ENCODE results near the gene COLEC12.

COLEC12 gene

DNA sequence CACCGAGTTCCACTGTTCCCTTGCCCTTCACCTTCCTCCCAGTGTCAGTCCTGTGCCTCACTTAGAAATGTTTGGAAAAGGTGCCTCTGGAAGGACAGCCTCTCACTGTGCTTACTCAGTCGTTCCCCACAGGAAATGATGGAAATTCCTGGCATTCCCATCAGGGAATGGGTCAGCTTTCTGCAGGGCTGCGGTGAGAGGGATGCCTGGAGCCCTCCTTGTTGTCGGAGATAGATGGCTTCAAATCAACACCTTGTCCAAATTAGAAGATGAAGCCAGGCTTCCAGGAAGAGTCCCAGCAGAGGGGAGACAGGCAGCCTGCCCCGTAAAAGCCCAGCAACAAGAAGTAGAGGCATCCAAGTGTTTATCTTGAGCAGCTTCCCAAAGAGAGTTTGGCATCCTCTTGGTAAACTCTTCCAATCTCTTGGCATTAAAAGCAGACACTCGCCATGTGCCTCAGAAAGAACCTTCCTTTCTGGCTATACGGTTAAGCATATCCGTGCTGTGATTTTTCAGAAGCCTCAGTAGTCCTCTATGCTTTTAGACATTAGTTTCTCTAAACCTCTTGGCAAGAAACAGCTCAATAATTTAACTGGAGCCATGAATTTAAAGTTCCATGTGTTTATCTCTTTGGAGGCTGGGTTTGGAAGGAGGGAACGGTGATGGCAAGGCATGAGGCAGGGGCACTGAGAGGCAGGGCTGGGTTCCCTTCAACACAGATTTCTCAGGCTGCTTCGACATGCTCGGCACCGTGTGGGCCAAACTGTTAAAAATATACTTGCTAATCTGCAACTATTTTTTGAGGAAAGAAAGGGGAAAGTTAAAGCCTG lies 25.1 kb downstream of the COLEC12 start:
- DNase-seq (ENCODE audit: low read depth in 2 of 2): no peak

DNA sequence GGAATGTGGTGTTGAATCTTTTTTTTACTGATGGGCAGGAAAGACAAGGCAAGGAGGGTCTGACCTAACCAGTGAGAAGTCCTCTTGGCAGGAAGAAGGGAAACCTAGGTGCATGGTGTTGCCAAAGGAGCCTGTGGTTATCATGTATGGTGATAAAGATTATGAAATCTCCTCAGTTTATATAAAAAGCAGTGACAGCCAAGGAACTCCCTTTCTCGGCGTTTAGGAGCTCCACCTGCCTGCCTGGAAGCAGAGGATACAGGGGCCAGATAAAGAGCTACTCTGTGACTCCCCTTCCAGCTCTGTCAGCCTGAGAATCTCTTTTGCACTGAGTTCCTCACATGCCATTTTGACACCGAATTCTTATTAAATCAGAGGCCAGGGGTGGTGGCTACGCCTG lies 26.1 kb downstream of the COLEC12 start:
- DNase-seq (ENCODE audit: low read depth in 2 of 2): no peak

DNA sequence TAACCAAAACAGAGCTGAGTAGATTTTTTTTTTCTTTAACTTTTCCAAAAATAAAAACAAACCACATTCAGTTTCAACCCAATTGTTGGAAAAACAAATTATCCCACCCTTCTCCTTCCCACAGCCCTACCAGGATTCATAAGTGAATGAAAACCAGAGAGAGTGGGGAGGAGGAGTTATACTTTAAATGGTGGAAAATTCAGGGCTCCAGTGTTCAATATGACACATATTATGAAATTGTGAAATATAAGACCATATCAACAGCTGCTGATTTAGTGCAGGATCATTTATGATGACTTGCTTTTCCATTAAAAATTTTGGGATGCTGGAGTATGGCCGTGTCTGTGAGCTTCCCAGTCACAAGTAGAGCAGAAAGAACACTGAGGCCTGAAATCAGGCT lies 26.7 kb downstream of the COLEC12 start:
- no peak for DNase-seq (ENCODE audit: low read depth in 2 of 2)

DNA sequence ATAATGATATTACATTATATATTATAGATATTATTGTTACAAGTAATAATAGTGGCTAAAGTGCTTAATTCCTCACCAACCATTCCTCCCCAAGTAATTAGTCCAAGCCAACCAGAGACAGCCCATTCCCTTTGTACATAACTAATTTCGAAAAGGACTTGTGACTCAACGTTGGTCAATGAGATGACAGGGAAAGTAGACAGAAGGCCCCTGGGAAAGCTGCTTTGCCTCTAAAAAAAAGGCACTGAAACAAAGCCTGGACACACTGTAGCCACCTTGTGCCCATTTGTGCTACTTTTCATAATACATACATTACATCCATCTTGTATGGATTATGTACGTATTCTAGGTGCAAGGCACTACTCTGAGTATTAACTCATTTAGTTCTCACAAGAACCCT lies 28.8 kb downstream of the COLEC12 start:
- no peak for DNase-seq (ENCODE audit: low read depth in 2 of 2)

DNA sequence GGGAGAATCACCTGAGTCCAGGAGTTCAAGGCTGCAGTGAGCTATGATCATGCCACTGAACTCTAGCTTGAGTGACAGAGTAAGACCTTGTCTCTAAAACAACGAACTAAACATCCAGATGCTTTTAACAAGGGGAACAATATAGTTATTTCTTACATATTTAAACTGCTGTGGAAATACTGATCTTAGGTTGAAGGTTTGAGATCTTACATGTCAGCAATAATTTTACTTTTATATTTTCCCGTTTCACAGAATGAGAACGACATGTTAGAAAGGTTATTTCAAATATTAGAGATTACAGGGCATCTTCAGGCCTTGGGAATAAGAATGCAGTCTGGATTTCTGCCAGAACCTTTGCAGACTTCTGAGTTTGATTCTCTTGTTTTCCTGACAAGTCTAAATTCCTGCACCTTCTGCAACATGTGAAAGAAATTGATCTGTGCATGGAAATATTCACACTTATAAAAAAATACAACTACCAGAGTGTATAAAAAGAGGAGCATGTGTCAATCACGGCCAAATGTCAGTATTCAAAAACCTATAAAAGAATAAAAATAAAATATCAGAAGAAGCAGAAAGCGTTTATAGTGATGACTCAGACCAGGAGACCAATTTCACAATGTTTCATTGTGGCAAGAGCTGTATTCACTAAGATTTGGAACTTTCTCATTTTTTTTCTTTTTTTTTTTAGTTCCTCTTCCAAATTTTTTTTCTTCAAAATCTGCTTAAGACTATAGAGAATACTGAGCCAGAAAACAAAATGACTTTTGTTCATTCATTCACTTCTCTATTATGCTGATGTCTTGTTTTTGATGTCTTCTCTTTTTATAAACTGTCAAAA lies 29.6 kb downstream of the COLEC12 start:
- DNase-seq (ENCODE audit: low read depth in 2 of 2): no peak

DNA sequence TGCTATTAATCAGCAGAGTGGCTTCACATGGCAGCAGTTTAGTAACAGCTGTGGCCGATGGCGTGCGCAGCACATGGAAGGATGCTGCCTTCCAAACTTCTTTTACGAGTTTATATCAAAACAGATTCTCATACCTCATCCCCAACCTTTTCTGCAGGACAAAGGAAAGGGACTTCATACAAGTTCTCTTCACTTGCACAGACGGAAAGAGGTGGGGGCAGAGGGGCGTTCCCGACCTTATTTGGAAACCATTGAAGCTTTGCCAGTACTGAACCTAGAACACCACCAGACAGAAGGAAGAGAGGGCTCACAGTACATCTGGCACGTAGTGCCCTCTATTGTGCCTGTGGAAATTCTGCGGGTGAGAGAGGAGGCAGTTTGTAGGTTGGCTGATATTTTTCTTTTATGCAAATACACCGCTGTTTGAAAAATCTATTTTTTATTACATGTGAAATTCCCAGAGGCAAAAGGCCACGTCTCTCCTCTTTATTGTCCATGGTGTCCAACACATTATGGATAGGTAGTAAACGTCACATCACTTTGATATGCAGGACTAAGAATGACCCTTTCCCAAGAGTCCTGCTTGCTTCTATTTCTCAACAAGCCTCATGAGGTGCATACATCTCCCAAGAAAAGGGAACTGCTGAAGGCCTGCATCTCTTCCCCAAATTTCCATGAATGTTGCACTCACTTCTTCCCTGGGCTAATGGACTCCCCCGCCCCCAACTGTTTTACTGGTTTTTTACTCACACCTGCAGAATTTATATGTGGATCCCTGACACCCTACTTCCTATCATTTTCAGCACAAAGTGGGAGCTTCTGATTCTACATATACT lies 31.3 kb downstream of the COLEC12 start:
- DNase-seq (ENCODE audit: low read depth in 2 of 2): no peak

DNA sequence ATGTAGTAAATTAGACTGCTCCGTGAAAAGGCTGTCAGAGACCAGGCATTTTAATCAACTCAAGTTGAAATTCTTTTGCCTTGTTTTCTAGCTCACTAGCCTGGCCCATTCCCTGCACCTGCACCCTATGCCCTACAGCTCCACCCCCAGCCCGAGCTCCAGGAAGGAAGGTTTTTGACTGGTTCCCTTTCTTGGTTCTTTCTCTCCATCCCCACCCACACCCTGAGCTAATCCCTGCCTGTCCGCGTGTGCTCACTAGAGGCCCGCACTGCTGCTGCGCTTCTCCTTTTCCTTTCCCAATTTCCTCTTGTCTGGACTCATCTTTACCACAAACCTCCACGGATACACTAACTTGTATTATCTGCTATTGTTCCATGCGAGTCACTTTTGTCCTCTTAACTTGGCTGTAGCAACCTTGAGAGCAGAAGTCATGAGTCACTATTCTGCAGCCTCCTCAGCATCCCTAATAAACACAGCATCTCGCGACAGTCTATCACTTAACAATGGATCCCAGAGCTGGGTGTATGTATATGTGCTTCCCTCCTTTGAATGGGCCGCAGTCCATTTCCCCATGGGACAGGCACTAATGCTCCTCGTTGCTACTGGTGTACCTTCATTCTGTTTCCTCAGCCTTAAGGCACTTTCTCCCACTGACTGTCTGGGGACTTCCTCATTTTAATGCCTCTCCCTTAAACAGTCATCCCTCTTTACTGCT lies 36.5 kb downstream of the COLEC12 start:
- no peak for DNase-seq (ENCODE audit: low read depth in 2 of 2)

DNA sequence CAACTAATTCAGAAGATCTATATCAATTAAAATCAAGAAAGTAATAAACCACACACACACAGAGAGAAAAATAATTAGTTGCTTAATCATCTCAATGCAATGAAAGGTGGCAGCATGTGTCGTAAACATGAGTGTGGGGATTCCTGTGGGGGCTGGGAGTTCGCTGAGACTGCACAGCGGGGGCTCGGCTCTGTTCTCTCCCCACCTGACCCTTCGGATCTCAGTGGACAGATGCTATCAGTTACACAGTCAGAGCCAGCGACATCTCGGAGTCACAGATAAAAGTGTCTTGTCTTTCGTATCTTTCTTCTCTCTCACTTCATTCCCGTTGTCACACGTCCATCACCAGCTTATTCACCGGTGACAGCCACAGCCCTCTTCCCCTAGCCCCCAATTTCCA lies 37.1 kb downstream of the COLEC12 start:
- no peak for DNase-seq (ENCODE audit: low read depth in 2 of 2)

DNA sequence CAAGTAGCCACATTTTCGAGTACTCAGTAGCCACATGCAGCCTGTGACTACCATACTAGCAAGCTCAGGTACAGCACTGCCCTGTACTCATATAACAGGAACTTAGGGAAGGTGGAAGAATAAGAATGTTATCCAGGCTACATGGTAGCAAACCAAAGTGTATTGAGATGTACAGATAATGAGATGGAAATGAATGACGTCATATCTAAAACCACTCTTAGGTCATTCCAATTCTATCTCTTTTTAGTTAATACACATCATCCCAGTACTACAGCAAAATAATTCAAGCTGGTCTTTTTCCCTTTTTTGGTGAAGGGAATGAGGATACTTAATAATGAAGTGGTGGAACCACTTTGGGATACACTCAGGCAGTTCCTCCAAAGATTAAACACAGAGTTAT lies 38.7 kb downstream of the COLEC12 start:
- DNase-seq (ENCODE audit: low read depth in 2 of 2): no peak

DNA sequence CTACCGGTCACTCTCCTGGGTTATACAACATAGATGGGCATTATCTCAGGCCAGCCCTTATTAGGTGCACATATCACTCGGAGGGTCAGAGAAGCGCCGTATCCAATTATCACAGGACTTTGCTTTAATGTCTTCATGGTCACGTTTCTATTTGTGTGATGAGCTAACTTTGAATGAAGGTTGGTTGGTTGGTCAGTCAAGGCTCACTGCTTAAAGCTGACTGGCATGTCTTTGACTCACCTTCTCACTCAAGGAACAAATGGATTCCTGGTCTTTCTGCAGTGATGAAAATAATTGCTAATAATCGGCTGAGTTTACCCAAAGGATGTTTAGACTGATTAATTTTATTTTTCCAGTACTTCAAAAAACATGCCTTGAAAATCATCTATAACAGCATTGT lies 39.7 kb downstream of the COLEC12 start:
- no peak for DNase-seq (ENCODE audit: low read depth in 2 of 2)

DNA sequence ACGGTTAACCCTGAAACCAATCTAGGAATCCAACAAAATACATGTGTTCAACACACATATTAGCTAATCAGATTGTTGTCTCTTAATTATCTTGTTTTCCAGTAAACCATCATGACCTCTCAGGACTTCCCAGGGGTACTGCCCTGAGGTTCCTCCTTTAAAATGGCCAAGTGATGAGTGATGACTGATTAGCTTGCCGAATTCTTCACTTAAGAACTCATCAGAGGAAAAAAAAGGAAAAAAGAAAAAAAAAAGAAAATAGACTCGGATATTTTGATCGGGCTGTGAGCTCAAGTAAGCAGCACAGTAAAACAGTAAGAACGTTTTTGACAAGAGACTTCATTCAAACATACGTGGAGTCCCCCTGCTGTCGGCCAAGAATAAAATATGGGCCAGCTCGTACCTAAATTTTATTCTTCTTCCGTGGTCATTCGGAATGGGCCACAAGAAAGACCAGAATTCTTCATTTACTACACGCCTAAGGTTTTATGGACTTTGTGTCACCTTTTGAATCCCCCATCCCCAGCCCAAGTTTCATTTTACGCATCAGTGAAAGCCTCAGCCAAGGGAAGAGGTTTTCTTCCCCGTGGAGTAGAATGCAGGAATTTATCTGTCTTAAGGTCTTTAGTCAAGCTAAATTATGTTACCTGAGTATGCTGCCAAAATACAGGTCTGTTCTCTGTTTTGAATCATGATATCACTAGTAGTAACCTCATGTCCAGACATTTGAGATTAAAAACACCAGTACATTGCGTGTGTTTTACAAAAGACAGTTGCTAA lies 40.5 kb downstream of the COLEC12 start:
- no peak for DNase-seq (ENCODE audit: low read depth in 2 of 2)

DNA sequence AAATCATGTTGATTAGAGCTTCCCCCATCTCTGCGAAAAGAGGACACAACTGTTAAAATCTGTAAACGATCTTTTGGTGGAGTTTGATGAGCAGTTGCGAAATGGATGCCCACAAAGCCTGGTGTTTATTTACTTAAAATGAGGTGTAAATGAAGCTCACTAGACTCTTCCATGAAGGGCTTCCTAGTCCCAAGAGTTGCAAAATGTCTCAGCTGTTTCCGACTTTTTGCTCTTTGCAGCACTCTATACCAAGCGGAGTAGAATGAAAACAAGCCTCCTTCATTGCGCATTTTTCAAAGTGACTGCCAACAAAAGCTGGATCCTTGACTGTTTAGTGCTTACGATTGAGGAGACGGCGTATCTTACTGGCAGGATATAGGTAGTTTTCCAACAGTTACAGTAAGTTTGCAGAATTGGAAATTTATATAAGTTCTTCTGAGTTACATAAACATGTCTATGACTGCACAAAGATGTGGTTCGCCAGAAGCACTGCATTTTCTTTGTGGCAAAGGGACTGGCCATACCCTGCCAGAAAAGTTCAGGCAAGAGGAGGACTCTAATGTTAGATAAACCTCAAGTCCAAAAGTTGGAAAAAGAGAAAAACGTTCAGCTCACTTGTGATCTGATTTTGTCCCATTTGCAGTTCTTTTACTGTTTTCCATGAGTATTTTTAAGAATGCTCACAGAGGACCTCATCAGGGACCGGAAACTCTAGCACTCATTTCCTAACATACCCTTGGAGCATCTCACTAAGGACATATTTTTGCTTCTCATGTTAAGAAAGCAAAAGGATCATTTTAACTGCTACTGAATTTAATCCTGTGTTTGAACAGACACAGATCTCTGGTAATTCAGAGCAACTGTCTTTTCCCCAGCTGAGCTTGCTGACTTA lies 42.7 kb downstream of the COLEC12 start:
- no peak for DNase-seq (ENCODE audit: low read depth in 2 of 2)

DNA sequence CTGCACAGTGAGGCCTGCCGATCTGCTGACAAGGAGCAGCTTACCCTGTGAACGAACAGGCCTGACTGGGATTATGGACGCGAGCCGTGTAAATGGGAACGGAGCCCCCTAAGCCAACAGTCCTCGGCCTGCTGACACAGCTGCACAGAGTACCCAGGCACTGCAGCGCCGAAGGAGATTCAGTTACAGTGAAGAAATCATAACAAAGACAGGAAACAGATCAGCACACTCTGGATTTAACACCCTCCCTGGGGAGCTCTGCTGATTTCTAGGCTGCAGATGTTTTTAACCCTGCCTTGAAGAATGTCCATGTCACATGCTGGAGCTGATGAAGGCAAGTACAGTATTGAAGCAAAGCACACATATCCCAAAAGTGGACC lies 43.4 kb downstream of the COLEC12 start:
- DNase-seq (ENCODE audit: low read depth in 2 of 2): no peak

DNA sequence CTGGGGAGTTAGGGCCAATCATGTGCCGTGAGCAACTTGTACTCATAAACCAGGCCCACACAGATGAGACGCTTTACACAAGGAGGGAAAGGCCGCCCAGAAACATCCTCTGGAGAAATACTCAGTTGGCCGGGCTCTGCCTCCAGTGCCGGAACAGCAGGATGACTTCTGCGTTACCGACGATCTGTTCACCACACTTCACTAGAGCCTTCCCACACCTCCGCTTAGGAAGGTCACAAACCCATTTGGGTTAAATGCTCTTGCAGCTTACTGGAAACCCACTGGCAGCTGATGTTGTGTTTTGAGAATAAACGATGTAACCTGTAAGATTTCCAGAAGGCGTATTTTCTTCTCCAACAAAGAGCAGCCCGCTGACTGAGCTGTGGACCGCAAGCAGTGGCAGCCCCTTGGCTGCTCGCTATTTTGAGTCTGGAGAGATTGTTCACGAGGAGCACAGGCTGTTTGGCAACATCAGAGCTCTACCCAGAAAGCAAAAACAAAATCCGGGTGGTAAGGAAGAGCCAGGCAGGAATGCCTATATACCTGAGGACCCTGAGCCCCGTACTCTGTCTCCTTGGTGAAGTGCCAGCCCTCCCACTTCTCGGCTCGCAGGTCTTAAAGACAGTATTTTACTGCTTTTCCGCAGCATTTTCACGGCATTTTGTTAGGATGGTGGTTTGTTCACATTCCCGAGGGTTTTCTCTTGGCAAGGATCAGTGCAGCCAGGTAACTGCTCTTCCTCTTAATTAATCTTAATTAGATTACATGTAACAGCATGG lies 44.0 kb downstream of the COLEC12 start:
- no peak for DNase-seq (ENCODE audit: low read depth in 2 of 2)

DNA sequence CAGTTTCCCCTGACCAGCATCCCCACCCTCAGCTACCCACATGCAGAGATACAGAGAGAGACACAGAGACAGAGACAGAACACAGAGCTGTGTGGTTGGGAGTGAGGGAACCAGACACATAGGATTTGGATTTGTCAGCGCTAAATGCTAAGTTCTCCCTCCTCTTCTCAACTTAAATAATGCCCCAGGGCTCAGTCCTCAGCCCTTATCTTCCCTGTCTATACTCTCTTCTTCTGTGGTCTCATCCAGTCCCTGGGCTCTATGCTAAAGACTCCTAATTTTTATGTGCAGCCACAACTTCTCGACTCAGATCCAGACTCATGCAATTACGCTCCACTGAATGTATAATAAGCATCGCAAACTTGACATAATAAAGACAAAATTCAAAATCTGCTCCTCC lies 47.1 kb downstream of the COLEC12 start:
- no peak for DNase-seq (ENCODE audit: low read depth in 2 of 2)

DNA sequence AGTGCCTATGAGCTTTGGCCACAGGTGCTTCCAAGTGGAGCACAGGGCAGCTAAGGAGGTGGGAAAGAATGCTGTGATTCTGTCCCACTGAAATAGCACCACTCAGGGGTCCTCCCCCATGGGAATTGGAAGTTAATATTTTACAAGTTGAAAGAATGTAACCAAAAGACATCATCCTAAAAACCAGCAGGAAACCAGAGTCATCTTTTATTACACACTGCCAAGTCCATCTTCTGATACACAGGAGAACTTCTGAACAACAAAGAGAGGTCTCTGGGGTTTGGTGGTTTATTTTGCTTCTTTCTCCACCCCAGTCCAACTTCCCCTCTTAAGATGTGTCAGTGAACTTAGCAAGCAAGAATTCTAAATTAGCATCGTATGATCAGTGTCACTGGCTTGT lies 47.7 kb downstream of the COLEC12 start:
- no peak for DNase-seq (ENCODE audit: low read depth in 2 of 2)

DNA sequence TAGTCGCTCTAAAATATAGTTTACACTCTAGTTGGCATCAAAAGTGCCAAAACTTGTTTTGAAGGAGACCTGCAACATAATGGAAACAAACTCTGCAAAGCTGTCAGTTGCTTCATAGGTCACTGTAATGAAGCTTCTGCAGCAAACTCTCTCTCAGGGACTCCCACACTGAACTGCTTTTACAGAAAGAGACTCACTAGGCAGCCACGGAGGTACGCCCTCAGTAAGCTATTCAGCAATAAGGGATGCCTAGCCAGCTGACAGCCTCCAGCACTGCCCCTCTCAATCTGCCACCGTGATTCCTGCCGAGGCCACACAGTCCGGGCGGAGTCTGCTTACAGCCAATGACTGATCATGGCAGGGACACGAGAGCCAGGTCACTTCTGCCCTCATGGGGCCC lies 51.1 kb downstream of the COLEC12 start:
- DNase-seq (ENCODE audit: low read depth in 2 of 2): no peak

DNA sequence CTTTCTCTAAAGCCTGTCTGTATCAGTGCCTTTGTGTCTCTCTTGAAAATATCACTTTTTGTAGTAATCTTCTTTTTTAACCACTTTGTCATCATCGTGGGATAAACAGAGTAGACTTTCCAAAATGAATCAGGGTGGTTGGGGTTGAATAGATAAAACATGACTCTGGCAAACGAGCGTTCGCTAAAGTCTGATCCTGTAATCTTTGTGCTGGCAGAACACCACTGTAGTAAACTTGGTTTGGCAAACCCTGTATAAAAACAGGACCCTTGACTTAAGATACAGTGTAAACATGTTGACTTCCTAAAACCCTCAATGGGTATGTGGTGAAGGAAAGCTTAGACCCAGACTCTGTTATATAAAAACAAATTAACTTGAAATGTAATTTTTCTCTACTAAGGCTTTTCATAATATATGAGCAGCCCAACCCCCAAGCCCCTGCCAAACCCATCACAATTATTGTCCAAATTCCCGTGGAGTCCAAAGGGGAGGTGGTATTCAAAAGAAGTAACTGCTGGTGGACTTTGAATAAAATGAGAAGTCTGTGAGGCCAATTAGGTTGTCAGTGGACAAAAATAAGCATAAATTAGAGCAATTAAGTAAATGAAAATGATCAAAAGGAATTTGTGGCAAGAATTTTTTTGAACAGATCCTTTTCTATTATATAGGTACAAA lies 52.2 kb downstream of the COLEC12 start:
- DNase-seq (ENCODE audit: low read depth in 2 of 2): no peak

Measured in activated CD4-positive, alpha-beta T cell treated with anti-CD3 and anti-CD28 coated beads for 24 hours (primary cell).